ENCODE data around the gene FAM169A.

Gene FAM169A

GRCh38 chr5:74865256-74865803, 857 bp downstream of the FAM169A start:
- no peak for TF ChIP-seq FOXM1 (IDR thresholded peaks at IDR 0.05; ENCODE audit: borderline replicate concordance, low read depth)
- no peak for TF ChIP-seq CREB1 (IDR thresholded peaks at IDR 0.05; ENCODE audit: low read depth)
- TF ChIP-seq ZBTB7A (IDR thresholded peaks at IDR 0.05; ENCODE audit: low read depth) = no peak
- TF ChIP-seq REST (IDR thresholded peaks at IDR 0.05; ENCODE audit: low read depth) = no peak
- TF ChIP-seq CEBPB (IDR thresholded peaks at IDR 0.05) = no peak
- no peak for TF ChIP-seq USF1 (IDR thresholded peaks at IDR 0.05)
- TF ChIP-seq EGR1 (IDR thresholded peaks at IDR 0.05) = no peak
- no peak for TF ChIP-seq NFIC (IDR thresholded peaks at IDR 0.05)
- no peak for TF ChIP-seq TEAD4 (IDR thresholded peaks at IDR 0.05)
- TF ChIP-seq YY1 (IDR thresholded peaks at IDR 0.05; ENCODE audit: low read depth) = no peak
- TF ChIP-seq TAF1 (IDR thresholded peaks at IDR 0.05; ENCODE audit: low read depth) = no peak

- no peak for TF ChIP-seq TCF12 (IDR thresholded peaks at IDR 0.05; ENCODE audit: low read depth)
- TF ChIP-seq CEBPB (IDR thresholded peaks at IDR 0.05) = peak; percentile 38; the same call in 1 of the 2 replicates
- no peak for TF ChIP-seq EP300 (IDR thresholded peaks at IDR 0.05; ENCODE audit: borderline replicate concordance)
- TF ChIP-seq TEAD4 (IDR thresholded peaks at IDR 0.05) = no peak
- no peak for TF ChIP-seq YY1 (IDR thresholded peaks at IDR 0.05; ENCODE audit: low read depth)
- TF ChIP-seq REST (IDR thresholded peaks at IDR 0.05; ENCODE audit: low read depth) = no peak
- no peak for TF ChIP-seq NFIC (IDR thresholded peaks at IDR 0.05)
- no peak for TF ChIP-seq FOXM1 (IDR thresholded peaks at IDR 0.05; ENCODE audit: borderline replicate concordance, low read depth)
Observed at GRCh38 chr5:74864823-74865222, 1.4 kb downstream of the FAM169A start.

GRCh38 chr5:74863726-74864125, 2.5 kb downstream of the FAM169A start:
- no peak for TF ChIP-seq CREB1 (IDR thresholded peaks at IDR 0.05; ENCODE audit: low read depth)
- TF ChIP-seq TAF1 (IDR thresholded peaks at IDR 0.05; ENCODE audit: low read depth) = no peak
- TF ChIP-seq EGR1 (IDR thresholded peaks at IDR 0.05) = no peak
- TF ChIP-seq YY1 (IDR thresholded peaks at IDR 0.05; ENCODE audit: low read depth) = no peak
- no peak for TF ChIP-seq NFIC (IDR thresholded peaks at IDR 0.05)
- TF ChIP-seq USF1 (IDR thresholded peaks at IDR 0.05) = no peak
- TF ChIP-seq CEBPB (IDR thresholded peaks at IDR 0.05) = no peak
- no peak for TF ChIP-seq ZBTB7A (IDR thresholded peaks at IDR 0.05; ENCODE audit: low read depth)
- no peak for TF ChIP-seq TCF12 (IDR thresholded peaks at IDR 0.05; ENCODE audit: low read depth)
- no peak for TF ChIP-seq RAD21 (IDR thresholded peaks at IDR 0.05; ENCODE audit: low read depth)
- no peak for TF ChIP-seq EP300 (IDR thresholded peaks at IDR 0.05; ENCODE audit: borderline replicate concordance)
- no peak for TF ChIP-seq MAX (IDR thresholded peaks at IDR 0.05)

GRCh38 chr5:74862221-74862620, 4.0 kb downstream of the FAM169A start:
- TF ChIP-seq TAF1 (IDR thresholded peaks at IDR 0.05; ENCODE audit: low read depth) (no peak), EGR1 (IDR thresholded peaks at IDR 0.05) (no peak), YY1 (IDR thresholded peaks at IDR 0.05; ENCODE audit: low read depth) (no peak), ZBTB7A (IDR thresholded peaks at IDR 0.05; ENCODE audit: low read depth) (no peak), FOXM1 (IDR thresholded peaks at IDR 0.05; ENCODE audit: borderline replicate concordance, low read depth) (no peak), REST (IDR thresholded peaks at IDR 0.05; ENCODE audit: low read depth) (no peak), EP300 (IDR thresholded peaks at IDR 0.05; ENCODE audit: borderline replicate concordance) (no peak), NFIC (IDR thresholded peaks at IDR 0.05) (no peak), CEBPB (IDR thresholded peaks at IDR 0.05) (no peak), USF1 (IDR thresholded peaks at IDR 0.05) (no peak), MAX (IDR thresholded peaks at IDR 0.05) (no peak), TEAD4 (IDR thresholded peaks at IDR 0.05) (no peak)
